Osteocyte (in vitro differentiated cells): ENCODE measurements around the gene G6PC3. TPM values are rescaled to one million over a fixed set of nuclear protein-coding genes. Genes with fewer than 3 reads are reported as not detected.

Source experiments
- DNase-seq: peaks from one replicate; pipeline ENCODE4 v3.0.0; 2021; ENCODE audit warnings: mixed read lengths; ENCODE audit not compliant: unreplicated experiment; ENCODE audit errors: extremely low spot score
- H3K27ac Mint-ChIP-seq: one replicate; pipeline ENCODE4 v1.8.0; 2021; ENCODE audit warnings: mild to moderate bottlenecking, mixed read lengths; ENCODE audit not compliant: unreplicated experiment
- H3K27me3 Mint-ChIP-seq: one replicate; pipeline ENCODE4 v1.8.0; 2021; ENCODE audit warnings: mixed read lengths; ENCODE audit not compliant: unreplicated experiment
- H3K36me3 Mint-ChIP-seq: one replicate; pipeline ENCODE4 v1.8.0; 2021; ENCODE audit warnings: mixed read lengths; ENCODE audit not compliant: unreplicated experiment
- H3K4me1 Mint-ChIP-seq: one replicate; pipeline ENCODE4 v1.8.0; 2021; ENCODE audit warnings: mixed read lengths; ENCODE audit not compliant: unreplicated experiment
- H3K4me3 Mint-ChIP-seq: one replicate; pipeline ENCODE4 v1.8.0; 2021; ENCODE audit warnings: mild to moderate bottlenecking, moderate library complexity, mixed read lengths; ENCODE audit not compliant: unreplicated experiment
- H3K9me3 Mint-ChIP-seq: one replicate; pipeline ENCODE4 v1.8.0; 2021; ENCODE audit warnings: mixed read lengths; ENCODE audit not compliant: unreplicated experiment
- CTCF ChIP-seq: fragments of 200-600 bp; sonication (generic); IDR thresholded peaks from 2 replicates; pipeline ENCODE4 v1.5.0; 2021; ENCODE audit warnings: antibody characterized with exemption, mild to moderate bottlenecking, moderate library complexity
- total RNA-seq: library from RNA; stranded (reverse); gene quantifications from 2 replicates; pipeline ENCODE4 v1.2.1, GENCODE V29; 2021

Gene G6PC3
- total RNA-seq, 1 donor from 2014 or later = 60.3 TPM

GRCh38 chr17:44049294-44050060 lies 21.1 kb upstream of the G6PC3 start:
- Mint-ChIP-seq H3K9me3 (no peaks in the 10 kb centered on the region), H3K27ac (no peak overlapping the region), H3K4me1 (peaks cover 2% of the 10 kb centered on the region), H3K4me3 (no peak overlapping the region), H3K36me3 (peaks cover 25% of the 10 kb centered on the region), H3K27me3 (no peaks in the 10 kb centered on the region)
- no peak for DNase-seq
- TF ChIP-seq CTCF = no peak

- no peak overlapping the region for H3K4me3 Mint-ChIP-seq
- peaks cover 2% of the 10 kb centered on the region for H3K4me1 Mint-ChIP-seq
- no peak for DNase-seq
- H3K36me3 Mint-ChIP-seq = peaks cover 22% of the 10 kb centered on the region
- no peaks in the 10 kb centered on the region for H3K27me3 Mint-ChIP-seq
- H3K27ac Mint-ChIP-seq = no peak overlapping the region
- no peaks in the 10 kb centered on the region for H3K9me3 Mint-ChIP-seq
- no peak for TF ChIP-seq CTCF
Observed at GRCh38 chr17:44053125-44053872, 17.2 kb upstream of the G6PC3 start.

- H3K27me3 Mint-ChIP-seq = no peaks in the 10 kb centered on the region
- DNase-seq = no peak
- H3K4me3 Mint-ChIP-seq = no peak overlapping the region
- TF ChIP-seq CTCF = no peak
- H3K4me1 Mint-ChIP-seq = peaks cover 16% of the 10 kb centered on the region
- H3K27ac Mint-ChIP-seq = no peak overlapping the region
- H3K9me3 Mint-ChIP-seq = no peaks in the 10 kb centered on the region
- peaks cover 31% of the 10 kb centered on the region for H3K36me3 Mint-ChIP-seq
Observed at GRCh38 chr17:44059101-44059892, 11.2 kb upstream of the G6PC3 start.

- Mint-ChIP-seq H3K4me1 (peaks cover 24% of the 10 kb centered on the region), H3K27me3 (no peaks in the 10 kb centered on the region), H3K4me3 (no peak overlapping the region), H3K27ac (no peak overlapping the region), H3K36me3 (peaks cover 32% of the 10 kb centered on the region), H3K9me3 (no peaks in the 10 kb centered on the region)
- TF ChIP-seq CTCF = no peak
- DNase-seq = no peak
Observed at GRCh38 chr17:44061446-44061845, 9.1 kb upstream of the G6PC3 start.
